AG09309 (cell line): ENCODE results near the gene RALGAPB.

Experiments used
- DNase-seq: peaks from one replicate; pipeline ENCODE4 v3.0.0-alpha.2; 2010; ENCODE audit warnings: low read depth
- H3K4me3 ChIP-seq: 2 replicates; pipeline ENCODE4 v1.5.1; 2011; ENCODE audit warnings: mild to moderate bottlenecking, low read depth, low read length, moderate library complexity; ENCODE audit not compliant: control insufficient read depth
- TF ChIP-seq, protein P1 (sequence below): IDR thresholded peaks from 2 replicates; pipeline ENCODE4 v1.5.1; 2011; ENCODE audit warnings: mild to moderate bottlenecking, low read depth, low read length, inconsistent platforms; ENCODE audit not compliant: insufficient read depth, control insufficient read depth; ENCODE audit errors: missing control alignments

The RALGAPB gene

GRCh38 chr20:38569747-38570525 is 97.3 kb downstream of the RALGAPB start:
- TF ChIP-seq, protein P1, sequence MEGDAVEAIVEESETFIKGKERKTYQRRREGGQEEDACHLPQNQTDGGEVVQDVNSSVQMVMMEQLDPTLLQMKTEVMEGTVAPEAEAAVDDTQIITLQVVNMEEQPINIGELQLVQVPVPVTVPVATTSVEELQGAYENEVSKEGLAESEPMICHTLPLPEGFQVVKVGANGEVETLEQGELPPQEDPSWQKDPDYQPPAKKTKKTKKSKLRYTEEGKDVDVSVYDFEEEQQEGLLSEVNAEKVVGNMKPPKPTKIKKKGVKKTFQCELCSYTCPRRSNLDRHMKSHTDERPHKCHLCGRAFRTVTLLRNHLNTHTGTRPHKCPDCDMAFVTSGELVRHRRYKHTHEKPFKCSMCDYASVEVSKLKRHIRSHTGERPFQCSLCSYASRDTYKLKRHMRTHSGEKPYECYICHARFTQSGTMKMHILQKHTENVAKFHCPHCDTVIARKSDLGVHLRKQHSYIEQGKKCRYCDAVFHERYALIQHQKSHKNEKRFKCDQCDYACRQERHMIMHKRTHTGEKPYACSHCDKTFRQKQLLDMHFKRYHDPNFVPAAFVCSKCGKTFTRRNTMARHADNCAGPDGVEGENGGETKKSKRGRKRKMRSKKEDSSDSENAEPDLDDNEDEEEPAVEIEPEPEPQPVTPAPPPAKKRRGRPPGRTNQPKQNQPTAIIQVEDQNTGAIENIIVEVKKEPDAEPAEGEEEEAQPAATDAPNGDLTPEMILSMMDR = no peak
- no peak overlapping the region for H3K4me3 ChIP-seq
- no peak for DNase-seq

DNA sequence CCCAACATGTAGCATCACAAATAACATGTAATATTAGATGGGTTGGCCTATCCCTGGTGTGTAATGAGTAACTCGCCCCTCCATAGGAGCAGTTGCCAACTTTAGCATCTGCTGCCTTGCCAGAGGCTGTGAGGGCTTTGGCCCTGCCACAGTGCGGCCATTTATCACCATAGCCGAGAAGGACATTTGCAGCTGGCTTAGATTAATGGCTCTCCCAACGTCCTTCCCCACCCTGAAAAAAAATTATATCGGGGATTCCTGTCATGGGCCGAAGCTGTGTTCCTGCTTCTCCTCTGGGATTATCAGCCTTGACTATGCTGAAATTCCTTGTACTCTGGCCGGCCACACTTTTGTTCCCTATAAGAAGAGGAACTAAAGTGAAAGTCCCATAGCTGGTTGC is 100.8 kb downstream of the RALGAPB start:
- H3K4me3 ChIP-seq = no peak overlapping the region
- DNase-seq = no peak

GRCh38 chr20:38579219-38579910 is 106.7 kb downstream of the RALGAPB start:
- no peak for DNase-seq
- no peak overlapping the region for H3K4me3 ChIP-seq
- TF ChIP-seq, protein P1 = no peak

More for the DNA sequence above, 100.8 kb downstream of the RALGAPB start:
- TF ChIP-seq, protein P1 = no peak

DNA sequence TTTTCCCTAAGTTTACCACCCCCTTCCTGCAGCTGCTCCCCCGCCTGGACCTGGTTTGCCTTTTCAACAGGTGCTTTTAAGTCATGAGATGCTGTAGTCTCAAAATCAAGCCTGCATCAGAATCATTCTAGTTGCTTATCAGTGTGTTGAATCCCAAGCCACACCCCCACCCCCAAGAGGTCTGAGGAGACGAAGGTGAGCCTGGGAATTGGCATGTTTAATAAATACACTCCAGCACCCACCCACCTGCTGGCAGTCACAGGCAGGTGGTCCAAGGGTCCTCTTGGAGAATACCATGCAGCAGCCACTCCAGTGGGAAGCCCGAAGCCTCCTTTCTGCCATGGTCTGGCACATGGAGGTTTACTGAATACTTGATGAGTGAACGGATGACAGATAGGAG is 107.3 kb downstream of the RALGAPB start:
- no peak for DNase-seq
- H3K4me3 ChIP-seq = no peak overlapping the region

GRCh38 chr20:38581013-38581412 is 108.4 kb downstream of the RALGAPB start, which contains the start of gene ADIG:
TSS of gene ADIG (plus strand) at chr20:38581197. CDS start at chr20:38581251, 54 bp downstream.
- no peak within 1 kb of the TSS for H3K4me3 ChIP-seq
- DNase-seq = no peak
- TF ChIP-seq, protein P1 = no peak

More for the DNA sequence above, 107.3 kb downstream of the RALGAPB start:
- TF ChIP-seq, protein P1 = no peak

DNA sequence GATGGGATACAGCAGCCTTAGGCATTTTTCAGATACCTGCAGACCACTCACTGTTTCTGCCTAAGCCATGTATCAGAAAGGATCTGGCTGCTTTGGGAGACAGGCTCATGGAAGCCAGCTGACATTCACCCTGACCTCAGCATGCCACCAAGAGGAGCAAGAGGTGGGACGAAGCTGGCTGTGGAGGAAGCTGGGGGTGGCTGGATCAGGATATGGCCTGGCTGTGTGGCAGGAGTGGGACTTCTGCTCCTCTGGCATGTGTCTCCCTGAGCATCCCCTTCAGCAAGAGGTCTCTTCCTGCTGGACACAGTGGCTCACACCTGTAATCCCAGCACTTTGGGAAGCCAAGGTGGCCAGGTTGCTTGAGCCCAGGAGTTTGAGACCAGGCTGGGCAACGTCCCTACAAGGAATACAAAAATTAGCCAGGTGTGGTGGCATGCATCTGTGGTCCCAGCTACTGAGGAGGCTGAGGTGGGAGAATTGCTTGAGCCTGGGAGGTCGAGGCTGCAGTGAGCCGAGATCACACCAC is 109.3 kb downstream of the RALGAPB start:
- H3K4me3 ChIP-seq = no peak overlapping the region
- TF ChIP-seq, protein P1 = no peak
- no peak for DNase-seq
